OCI-LY3 (cell line): Measurements from ENCODE around the gene MAP3K10.

ENCODE experiments used
- H2AFZ ChIP-seq: fragments of 200-600, 300-600 bp; shearing (Covaris generic); 2 replicates; pipeline ENCODE4 v1.6.0; 2014; ENCODE audit warnings: antibody characterized with exemption, low read depth, low read length
- H3K27ac ChIP-seq: fragments of 200-600, 300-600 bp; sonication (generic); 2 replicates; pipeline ENCODE4 v1.5.1; 2014; ENCODE audit warnings: mild to moderate bottlenecking, low read length, moderate library complexity, mixed read lengths
- H3K27me3 ChIP-seq: fragments of 200-600, 300-600 bp; sonication (generic); 2 replicates; pipeline ENCODE4 v1.6.1; 2014; ENCODE audit warnings: low read depth, low read length, mixed read lengths
- H3K36me3 ChIP-seq: fragments of 200-600, 300-600 bp; sonication (generic); replicated peaks from 2 replicates; pipeline ENCODE3; 2014; ENCODE audit warnings: low read depth, low read length, mixed read lengths
- H3K4me1 ChIP-seq: fragments of 300-600, 200-600 bp; sonication (generic); 2 replicates; pipeline ENCODE4 v1.6.1; 2014; ENCODE audit warnings: low read length, mixed read lengths
- H3K4me2 ChIP-seq: fragments of 200-600, 300-600 bp; sonication (generic); 2 replicates; pipeline ENCODE4 v1.6.1; 2014; ENCODE audit warnings: low read length, mixed read lengths
- H3K4me3 ChIP-seq: fragments of 300-600, 200-600 bp; sonication (generic); 2 replicates; pipeline ENCODE4 v1.5.1; 2014; ENCODE audit warnings: antibody characterized with exemption, mild to moderate bottlenecking, low read length, moderate library complexity
- H3K79me2 ChIP-seq: fragments of 300-600, 200-600 bp; shearing (Covaris generic); 2 replicates; pipeline ENCODE4 v1.6.1; 2014; ENCODE audit warnings: mild to moderate bottlenecking, low read length, mixed read lengths
- H3K9ac ChIP-seq: fragments of 300-600, 200-600 bp; shearing (Covaris generic); 2 replicates; pipeline ENCODE4 v1.6.0; 2014; ENCODE audit warnings: mild to moderate bottlenecking, low read length, moderate library complexity
- H3K9me3 ChIP-seq: fragments of 200-600, 300-600 bp; shearing (Covaris generic); 2 replicates; pipeline ENCODE4 v1.6.1; 2014; ENCODE audit warnings: low read length, mixed read lengths; ENCODE audit not compliant: insufficient read depth
- H4K20me1 ChIP-seq: fragments of 200-600, 300-600 bp; sonication (generic); 2 replicates; pipeline ENCODE4 v1.6.1; 2016; ENCODE audit warnings: low read length, mixed read lengths; ENCODE audit not compliant: insufficient read depth
- EZH2phosphoT487 ChIP-seq: fragments of 200-600 bp; shearing (Covaris generic); IDR thresholded peaks from 2 replicates; pipeline ENCODE4 v1.6.1; 2018; ENCODE audit warnings: antibody characterized with exemption, mixed run types, low read depth
- TF ChIP-seq, protein P1 (sequence below): fragments of 200-600, 300-600 bp; sonication (generic); IDR thresholded peaks from 2 replicates; pipeline ENCODE4 v1.5.1; 2014; ENCODE audit warnings: antibody characterized with exemption, low read length, low read depth

Gene MAP3K10

DNA sequence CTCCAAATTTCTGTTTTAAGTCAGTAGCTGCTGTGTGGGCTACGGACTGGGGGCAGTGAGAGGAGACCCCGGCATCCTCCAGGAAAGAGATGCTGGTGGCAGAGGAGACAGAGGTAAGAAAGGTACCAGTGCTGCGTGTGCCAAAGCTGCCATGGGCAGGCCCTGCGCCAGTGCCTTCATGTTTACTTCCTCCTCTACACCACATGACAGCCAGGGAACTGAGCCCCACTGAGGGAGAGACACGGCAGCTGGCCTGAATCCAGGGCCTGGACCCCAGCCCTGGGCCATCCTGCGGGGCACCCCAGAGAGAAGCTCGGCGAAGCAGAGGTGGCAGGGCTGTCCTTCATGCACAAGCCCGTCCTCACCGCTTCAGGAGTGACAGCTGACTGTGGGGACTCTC lies 58.0 kb downstream of the MAP3K10 start:
- no peak for TF ChIP-seq EZH2phosphoT487
- TF ChIP-seq, protein P1, sequence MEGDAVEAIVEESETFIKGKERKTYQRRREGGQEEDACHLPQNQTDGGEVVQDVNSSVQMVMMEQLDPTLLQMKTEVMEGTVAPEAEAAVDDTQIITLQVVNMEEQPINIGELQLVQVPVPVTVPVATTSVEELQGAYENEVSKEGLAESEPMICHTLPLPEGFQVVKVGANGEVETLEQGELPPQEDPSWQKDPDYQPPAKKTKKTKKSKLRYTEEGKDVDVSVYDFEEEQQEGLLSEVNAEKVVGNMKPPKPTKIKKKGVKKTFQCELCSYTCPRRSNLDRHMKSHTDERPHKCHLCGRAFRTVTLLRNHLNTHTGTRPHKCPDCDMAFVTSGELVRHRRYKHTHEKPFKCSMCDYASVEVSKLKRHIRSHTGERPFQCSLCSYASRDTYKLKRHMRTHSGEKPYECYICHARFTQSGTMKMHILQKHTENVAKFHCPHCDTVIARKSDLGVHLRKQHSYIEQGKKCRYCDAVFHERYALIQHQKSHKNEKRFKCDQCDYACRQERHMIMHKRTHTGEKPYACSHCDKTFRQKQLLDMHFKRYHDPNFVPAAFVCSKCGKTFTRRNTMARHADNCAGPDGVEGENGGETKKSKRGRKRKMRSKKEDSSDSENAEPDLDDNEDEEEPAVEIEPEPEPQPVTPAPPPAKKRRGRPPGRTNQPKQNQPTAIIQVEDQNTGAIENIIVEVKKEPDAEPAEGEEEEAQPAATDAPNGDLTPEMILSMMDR = no peak
- H3K79me2 ChIP-seq = no peaks in the 10 kb centered on the region

DNA sequence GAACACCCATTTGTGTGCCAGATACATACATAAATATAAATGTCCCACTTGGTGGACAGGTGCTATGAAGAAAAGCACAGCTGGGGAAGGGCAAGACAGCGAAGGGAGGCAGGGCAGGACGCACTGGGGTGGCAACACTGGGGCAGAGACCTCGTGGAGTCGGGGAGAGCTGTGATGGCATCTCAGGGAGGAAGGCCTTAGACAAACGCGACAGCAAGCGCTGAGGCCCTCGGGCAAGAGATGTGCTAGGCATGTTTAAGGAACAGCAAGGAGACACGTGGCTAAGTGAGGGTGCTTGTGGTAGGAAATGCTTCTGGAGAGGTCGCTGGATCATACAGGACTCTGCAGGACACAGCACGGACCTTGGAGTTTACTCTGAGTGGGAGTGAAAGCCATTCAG lies 58.6 kb downstream of the MAP3K10 start:
- no peak overlapping the region for H3K4me2 ChIP-seq
- no peak overlapping the region for H3K4me3 ChIP-seq
- H3K27me3 ChIP-seq = no peaks in the 10 kb centered on the region
- peaks cover 30% of the 10 kb centered on the region for H4K20me1 ChIP-seq
- H3K4me1 ChIP-seq = no peaks in the 10 kb centered on the region
- H3K79me2 ChIP-seq = no peaks in the 10 kb centered on the region
- H3K36me3 ChIP-seq = peaks cover 7% of the 10 kb centered on the region
- H3K27ac ChIP-seq = no peak overlapping the region
- no peak overlapping the region for H2AFZ ChIP-seq
- H3K9me3 ChIP-seq = no peaks in the 10 kb centered on the region
- H3K9ac ChIP-seq = no peak overlapping the region
- TF ChIP-seq EZH2phosphoT487 = no peak
- TF ChIP-seq, protein P1 = no peak

More for the DNA sequence above, 58.0 kb downstream of the MAP3K10 start:
- H3K9ac ChIP-seq = no peak overlapping the region
- no peak overlapping the region for H3K27ac ChIP-seq
- peaks cover 34% of the 10 kb centered on the region for H4K20me1 ChIP-seq
- no peaks in the 10 kb centered on the region for H3K4me1 ChIP-seq
- peaks cover 6% of the 10 kb centered on the region for H3K36me3 ChIP-seq
- H3K4me2 ChIP-seq = no peak overlapping the region
- no peak overlapping the region for H2AFZ ChIP-seq
- H3K27me3 ChIP-seq = no peaks in the 10 kb centered on the region
- H3K9me3 ChIP-seq = no peaks in the 10 kb centered on the region
- no peak overlapping the region for H3K4me3 ChIP-seq

DNA sequence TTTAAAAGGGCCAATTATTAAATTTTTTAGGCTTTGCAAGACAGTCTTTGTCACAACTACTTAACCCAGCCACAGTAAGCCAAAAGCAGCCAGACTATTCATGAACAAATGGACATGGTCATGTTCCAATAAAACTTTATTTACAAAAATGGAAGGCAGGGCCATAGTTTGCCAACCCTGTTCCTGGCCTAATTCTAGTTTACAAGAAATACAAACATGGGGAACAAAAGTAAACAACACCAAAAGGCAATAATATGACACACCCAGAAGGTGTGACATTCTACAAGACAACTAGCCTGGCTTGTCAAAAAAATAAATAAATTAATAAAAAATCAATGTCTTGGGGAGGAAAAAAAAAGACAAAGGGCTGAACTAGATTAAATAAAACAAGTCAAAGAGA lies 60.0 kb downstream of the MAP3K10 start:
- no peak overlapping the region for H3K9ac ChIP-seq
- no peaks in the 10 kb centered on the region for H3K79me2 ChIP-seq
- no peak overlapping the region for H3K4me3 ChIP-seq
- H3K27ac ChIP-seq = no peak overlapping the region
- peaks cover 30% of the 10 kb centered on the region for H4K20me1 ChIP-seq
- H3K27me3 ChIP-seq = no peaks in the 10 kb centered on the region
- no peaks in the 10 kb centered on the region for H3K4me1 ChIP-seq
- H2AFZ ChIP-seq = no peak overlapping the region
- H3K36me3 ChIP-seq = peaks cover 22% of the 10 kb centered on the region
- H3K9me3 ChIP-seq = no peaks in the 10 kb centered on the region
- H3K4me2 ChIP-seq = no peak overlapping the region
- no peak for TF ChIP-seq EZH2phosphoT487
- TF ChIP-seq, protein P1 = no peak

DNA sequence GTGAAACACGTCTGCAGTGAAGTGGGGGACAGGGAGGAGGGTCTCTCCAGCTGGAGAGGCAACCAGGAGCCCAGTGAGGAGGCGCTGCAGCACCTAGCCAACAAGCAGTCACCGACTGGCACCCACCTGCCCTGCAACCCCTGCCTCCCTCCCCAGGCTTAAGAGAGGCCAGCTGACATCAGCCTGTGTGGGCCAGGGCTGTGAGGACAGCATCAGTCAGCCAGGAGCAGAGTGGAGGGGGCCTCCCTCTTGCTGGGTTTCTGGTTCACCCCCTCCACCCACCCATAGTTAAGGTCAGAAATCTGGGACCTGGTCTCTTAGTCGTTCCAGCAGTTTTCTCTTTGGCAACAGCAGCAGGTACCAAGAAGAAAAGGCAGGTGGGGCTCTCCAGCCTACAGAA lies 60.8 kb downstream of the MAP3K10 start:
- no peak overlapping the region for H2AFZ ChIP-seq
- TF ChIP-seq EZH2phosphoT487 = no peak
- TF ChIP-seq, protein P1 = no peak
- H3K27me3 ChIP-seq = no peaks in the 10 kb centered on the region
- no peak overlapping the region for H3K9ac ChIP-seq
- no peaks in the 10 kb centered on the region for H3K79me2 ChIP-seq
- no peaks in the 10 kb centered on the region for H3K9me3 ChIP-seq
- no peak overlapping the region for H3K4me2 ChIP-seq
- no peaks in the 10 kb centered on the region for H3K4me1 ChIP-seq
- peaks cover 29% of the 10 kb centered on the region for H3K36me3 ChIP-seq
- peaks cover 37% of the 10 kb centered on the region for H4K20me1 ChIP-seq
- no peak overlapping the region for H3K4me3 ChIP-seq
- H3K27ac ChIP-seq = no peak overlapping the region
